Fibroblast of mammary gland (primary cell): ENCODE results near the gene BEGAIN.

Source experiments
- DNase-seq: peaks from one replicate; pipeline ENCODE4 v3.0.0-alpha.2; 2010; ENCODE audit warnings: low read depth
- H3K4me3 ChIP-seq: 2 replicates; pipeline ENCODE4 v1.5.1; 2011; ENCODE audit warnings: low read depth, mild to moderate bottlenecking, low read length, moderate library complexity; ENCODE audit not compliant: control insufficient read depth
- CTCF ChIP-seq: conservative IDR thresholded peaks from 2 replicates; pipeline ENCODE4 v1.5.1; 2011; ENCODE audit warnings: low read depth, low read length, inconsistent platforms; ENCODE audit not compliant: control insufficient read depth, insufficient read depth

BEGAIN gene

GRCh38 chr14:100587086-100587762 lies at the start of gene BEGAIN:
TSS of gene BEGAIN (minus strand) at chr14:100587417. CDS start at chr14:100587290, 127 bp downstream.
- DNase-seq, result no peak
- no peak for TF ChIP-seq CTCF
- peak within 1 kb of the TSS; percentile 44 for H3K4me3 ChIP-seq

GRCh38 chr14:100636559-100636958 lies 49.3 kb upstream of the BEGAIN start:
- no peak for DNase-seq
- H3K4me3 ChIP-seq, result no peak overlapping the region
- TF ChIP-seq CTCF, result no peak

- DNase-seq, result no peak
- no peak for TF ChIP-seq CTCF
- no peak overlapping the region for H3K4me3 ChIP-seq
These were observed 46.8 kb upstream of the BEGAIN start for GRCh38 chr14:100634026-100634425.

GRCh38 chr14:100633406-100633805 lies 46.2 kb upstream of the BEGAIN start:
- no peak for TF ChIP-seq CTCF
- H3K4me3 ChIP-seq, result no peak overlapping the region
- DNase-seq, result no peak

GRCh38 chr14:100629696-100630095 lies 42.5 kb upstream of the BEGAIN start:
- no peak for TF ChIP-seq CTCF
- H3K4me3 ChIP-seq, result no peak overlapping the region
- DNase-seq, result no peak

GRCh38 chr14:100629098-100629497 lies 41.9 kb upstream of the BEGAIN start:
- H3K4me3 ChIP-seq, result no peak overlapping the region
- TF ChIP-seq CTCF, result no peak
- no peak for DNase-seq
